Measurements from ENCODE around the gene ATP6AP1. TPM values are rescaled to one million over a fixed set of nuclear protein-coding genes. Genes with fewer than 3 reads are reported as not detected.

The ATP6AP1 gene
- total and polyA plus RNA-seq, 2 of the 13 experiments (the other 11 are each of a cell fraction or from before 2014, with no cell fraction given) = 56.7 to 110 TPM

GRCh38 chrX:154431341-154431740, 2.9 kb downstream of the ATP6AP1 start (continued):
- TF ChIP-seq THAP8 (CRISPR knock-in tag; IDR thresholded peaks at IDR 0.05; ENCODE audit: borderline replicate concordance) (no peak), ZNF577 (CRISPR knock-in tag; IDR thresholded peaks at IDR 0.05; ENCODE audit: borderline replicate concordance, low read depth) (no peak), ADNP (CRISPR knock-in tag; IDR thresholded peaks at IDR 0.05) (no peak), CBX5 (CRISPR knock-in tag; IDR thresholded peaks at IDR 0.05; ENCODE audit: borderline replicate concordance) (no peak), CREM (IDR thresholded peaks at IDR 0.05) (no peak), CREM (CRISPR knock-in tag; IDR thresholded peaks at IDR 0.05) (no peak), FLYWCH1 (CRISPR knock-in tag; IDR thresholded peaks at IDR 0.05) (no peak)

DNA sequence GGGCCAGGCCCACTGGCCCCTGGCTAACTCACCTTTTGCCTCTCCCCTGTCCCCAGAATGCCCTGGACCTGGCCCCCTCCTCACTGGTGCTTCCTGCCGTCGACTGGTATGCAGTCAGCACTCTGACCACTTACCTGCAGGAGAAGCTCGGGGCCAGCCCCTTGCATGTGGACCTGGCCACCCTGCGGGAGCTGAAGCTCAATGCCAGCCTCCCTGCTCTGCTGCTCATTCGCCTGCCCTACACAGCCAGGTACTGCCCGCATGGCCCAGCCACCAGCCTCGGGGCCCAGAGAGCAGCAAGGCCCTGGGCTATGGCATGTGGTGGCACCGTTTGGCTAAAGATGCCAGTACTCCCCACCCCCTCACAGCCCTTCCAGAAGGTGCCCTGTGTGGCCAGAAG, 3.7 kb downstream of the ATP6AP1 start:
- Histone ChIP-seq H3K4me1 (ENCODE audit: insufficient read depth, low read length) (peaks cover 28% of the 10 kb centered on the region), H4K20me1 (ENCODE audit: insufficient read depth, low read length) (no peaks in the 10 kb centered on the region), H3K9me3 (ENCODE audit: low read length) (no peaks in the 10 kb centered on the region), H3K79me2 (ENCODE audit: insufficient read depth, low read length) (peaks cover 15% of the 10 kb centered on the region), H3K27me3 (ENCODE audit: control insufficient read depth in 1 of 2, insufficient read depth in 2 of 2, low read length in 2 of 2) (no peaks in the 10 kb centered on the region), H3K4me3 (replicated peaks in 1 of 3; ENCODE audit: insufficient read depth in 1 of 3, low read depth in 2 of 3, low read length in 3 of 3) (no peak overlapping the region), H3K4me2 (ENCODE audit: low read depth, low read length) (no peak overlapping the region), H2AFZ (ENCODE audit: low read length) (no peak overlapping the region), H3K36me3 (replicated peaks in 1 of 2; ENCODE audit: control insufficient read depth in 1 of 2, insufficient read depth in 2 of 2, low read length in 2 of 2) (no peaks in the 10 kb centered on the region; a peak in 3 of 5 replicates), H3K27ac (ENCODE audit: extremely low read length, insufficient read depth, low read length) (no peak overlapping the region), H3K9ac (ENCODE audit: insufficient read depth, low read depth, low read length) (no peak overlapping the region)
- no peak for ATAC-seq
- ChIA-PET CTCF (ENCODE audit: low intra/inter-chr PET ratio, low total read pairs) (no interaction called here), POLR2A (no interaction called here)
- intact Hi-C loops (cut with micrococcal nuclease; ENCODE audit: unreplicated experiment) = no loop called here
- BruUV-seq (replicated peaks) = no TSS peak
- in situ Hi-C loops (cut with HindIII; ENCODE audit: extremely low pct_ligation_motif_present, low pct_unique_long_range_greater_than_20kb) = no loop called here
- no CpG with 5 or more reads among the region's 8 CpGs for WGBS (ENCODE audit: low lambda C conversion rate)
- no peak for FAIRE-seq
- DNase-seq (ENCODE audit: low spot score) = no peak
- TF ChIP-seq TBX3 (IDR thresholded peaks at IDR 0.05; ENCODE audit: borderline replicate concordance) (no peak), ZNF446 (CRISPR knock-in tag; IDR thresholded peaks at IDR 0.05) (no peak), HNF1A (IDR thresholded peaks at IDR 0.05; ENCODE audit: low read depth) (no peak), HNF1A (CRISPR knock-in tag; IDR thresholded peaks at IDR 0.05; ENCODE audit: borderline replicate concordance) (no peak), PHF5A (CRISPR knock-in tag; IDR thresholded peaks at IDR 0.05; ENCODE audit: low read depth, unreplicated experiment) (no peak), MYC (CRISPR knock-in tag; IDR thresholded peaks at IDR 0.05; ENCODE audit: borderline replicate concordance) (no peak)
- TF ChIP-seq, protein P1, sequence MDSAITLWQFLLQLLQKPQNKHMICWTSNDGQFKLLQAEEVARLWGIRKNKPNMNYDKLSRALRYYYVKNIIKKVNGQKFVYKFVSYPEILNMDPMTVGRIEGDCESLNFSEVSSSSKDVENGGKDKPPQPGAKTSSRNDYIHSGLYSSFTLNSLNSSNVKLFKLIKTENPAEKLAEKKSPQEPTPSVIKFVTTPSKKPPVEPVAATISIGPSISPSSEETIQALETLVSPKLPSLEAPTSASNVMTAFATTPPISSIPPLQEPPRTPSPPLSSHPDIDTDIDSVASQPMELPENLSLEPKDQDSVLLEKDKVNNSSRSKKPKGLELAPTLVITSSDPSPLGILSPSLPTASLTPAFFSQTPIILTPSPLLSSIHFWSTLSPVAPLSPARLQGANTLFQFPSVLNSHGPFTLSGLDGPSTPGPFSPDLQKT (CRISPR knock-in tag; IDR thresholded peaks at IDR 0.05; ENCODE audit: borderline replicate concordance) = no peak
- TF ChIP-seq, protein P2, sequence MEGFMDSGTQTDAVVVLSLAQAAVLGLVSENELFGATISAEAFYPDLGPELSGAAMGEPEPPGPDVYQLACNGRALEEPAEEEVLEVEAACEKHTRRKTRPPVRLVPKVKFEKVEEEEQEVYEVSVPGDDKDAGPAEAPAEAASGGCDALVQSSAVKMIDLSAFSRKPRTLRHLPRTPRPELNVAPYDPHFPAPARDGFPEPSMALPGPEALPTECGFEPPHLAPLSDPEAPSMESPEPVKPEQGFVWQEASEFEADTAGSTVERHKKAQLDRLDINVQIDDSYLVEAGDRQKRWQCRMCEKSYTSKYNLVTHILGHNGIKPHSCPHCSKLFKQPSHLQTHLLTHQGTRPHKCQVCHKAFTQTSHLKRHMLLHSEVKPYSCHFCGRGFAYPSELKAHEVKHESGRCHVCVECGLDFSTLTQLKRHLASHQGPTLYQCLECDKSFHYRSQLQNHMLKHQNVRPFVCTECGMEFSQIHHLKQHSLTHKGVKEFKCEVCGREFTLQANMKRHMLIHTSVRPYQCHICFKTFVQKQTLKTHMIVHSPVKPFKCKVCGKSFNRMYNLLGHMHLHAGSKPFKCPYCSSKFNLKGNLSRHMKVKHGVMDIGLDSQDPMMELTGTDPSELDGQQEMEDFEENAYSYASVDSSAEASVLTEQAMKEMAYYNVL (CRISPR knock-in tag; IDR thresholded peaks at IDR 0.05; ENCODE audit: borderline replicate concordance) = no peak
